HepG2 (cell line): Measurements from ENCODE around the gene MAPK12. TPM values are rescaled to one million over a fixed set of nuclear protein-coding genes. Genes with fewer than 3 reads are reported as not detected.

Experiments used
- ATF4 ChIP-seq, 2 experiments: fragments of 450-650 bp in 1 of 2; sonication (generic) in 1 of 2; formaldehyde crosslinking; IDR thresholded peaks; 2 replicates each; pipeline versions ENCODE4 v1.5.0 to v1.8.0; 2020 to 2022; ENCODE audit warnings: mild to moderate bottlenecking in 1 of 2, missing genetic modification reagents in 1 of 2
- ATF7-NPFF ChIP-seq: sonication (generic); formaldehyde crosslinking; IDR thresholded peaks from 2 replicates; pipeline ENCODE4 v1.8.1; 2023; ENCODE audit warnings: mild to moderate bottlenecking, low read depth, missing genetic modification reagents, moderate library complexity
- CAMTA2 ChIP-seq: sonication (generic); formaldehyde crosslinking; IDR thresholded peaks from 2 replicates; pipeline ENCODE4 v1.4.0; 2020; ENCODE audit warnings: mild to moderate bottlenecking, missing genetic modification reagents, borderline replicate concordance
- HNRNPLL ChIP-seq: fragments of 200-400 bp; formaldehyde crosslinking; IDR thresholded peaks from 2 replicates; pipeline ENCODE4 v1.6.1; 2017; ENCODE audit warnings: mild to moderate bottlenecking, low read depth, low read length; ENCODE audit not compliant: poor library complexity, severe bottlenecking
- KMT2B ChIP-seq: IDR thresholded peaks from 2 replicates; pipeline ENCODE4 v1.6.1; 2016; ENCODE audit warnings: missing genetic modification reagents, missing compliant biosample characterization
- LRRFIP1 ChIP-seq: sonication (generic); formaldehyde crosslinking; conservative IDR thresholded peaks from 2 replicates; pipeline ENCODE4 v1.4.0; 2020; ENCODE audit warnings: missing genetic modification reagents
- MIXL1 ChIP-seq: IDR thresholded peaks from 2 replicates; pipeline ENCODE4 v1.6.1; 2016
- RFXANK ChIP-seq: IDR thresholded peaks from 2 replicates; pipeline ENCODE4 v1.6.1; 2016
- SATB2 ChIP-seq: sonication (generic); formaldehyde crosslinking; IDR thresholded peaks from 2 replicates; pipeline ENCODE4 v1.5.0; 2020; ENCODE audit warnings: missing genetic modification reagents
- SIX4 ChIP-seq: sonication (generic); formaldehyde crosslinking; IDR thresholded peaks from 2 replicates; pipeline ENCODE4 v1.4.0; 2020; ENCODE audit warnings: missing genetic modification reagents
- SP140L ChIP-seq: sonication (generic); formaldehyde crosslinking; IDR thresholded peaks from 2 replicates; pipeline ENCODE4 v1.4.0; 2020; ENCODE audit warnings: missing genetic modification reagents, borderline replicate concordance
- SP2 ChIP-seq: sonication (generic); formaldehyde crosslinking; IDR thresholded peaks from 2 replicates; pipeline ENCODE4 v1.5.1; 2020; ENCODE audit warnings: mild to moderate bottlenecking, missing genetic modification reagents
- TFDP2 ChIP-seq: sonication (generic); formaldehyde crosslinking; IDR thresholded peaks from 2 replicates; pipeline ENCODE4 v1.4.0; 2020; ENCODE audit warnings: missing genetic modification reagents
- ZBTB1 ChIP-seq: sonication (generic); formaldehyde crosslinking; IDR thresholded peaks from 2 replicates; pipeline ENCODE4 v1.4.0; 2020; ENCODE audit warnings: missing genetic modification reagents, borderline replicate concordance
- ZBTB43 ChIP-seq: sonication (generic); formaldehyde crosslinking; conservative IDR thresholded peaks from 2 replicates; pipeline ENCODE4 v1.4.0; 2020; ENCODE audit warnings: missing genetic modification reagents
- ZNF225 ChIP-seq: sonication (generic); formaldehyde crosslinking; IDR thresholded peaks from 2 replicates; pipeline ENCODE4 v1.4.0; 2020; ENCODE audit warnings: mild to moderate bottlenecking, missing genetic modification reagents
- ZNF451 ChIP-seq: sonication (generic); formaldehyde crosslinking; IDR thresholded peaks from 2 replicates; pipeline ENCODE4 v1.5.0; 2020; ENCODE audit warnings: mild to moderate bottlenecking, missing genetic modification reagents
- ZNF644 ChIP-seq: IDR thresholded peaks from 2 replicates; pipeline ENCODE4 v1.6.1; 2016; ENCODE audit warnings: low read depth
- ZNF773 ChIP-seq: sonication (generic); formaldehyde crosslinking; IDR thresholded peaks from 2 replicates; pipeline ENCODE4 v1.4.0; 2020; ENCODE audit warnings: missing genetic modification reagents, borderline replicate concordance
- ZNF788 ChIP-seq: sonication (generic); formaldehyde crosslinking; IDR thresholded peaks from 2 replicates; pipeline ENCODE4 v1.5.0; 2020; ENCODE audit warnings: mild to moderate bottlenecking, missing genetic modification reagents, borderline replicate concordance
- ZNF841 ChIP-seq: sonication (generic); formaldehyde crosslinking; IDR thresholded peaks from 2 replicates; pipeline ENCODE4 v1.8.1; 2023; ENCODE audit warnings: missing genetic modification reagents, borderline replicate concordance
- polyA plus RNA-seq, 8 experiments: library from polyadenylated mRNA; depleted of rRNA in 3 of 8; stranded (reverse) in 7 of 8; unstranded in 1 of 8; fragments of >200 nt; fragmentation: Illumina TruSeq in 4 of 8; extraction: Trizol in 4 of 8; gene quantifications; 2 replicates each; pipeline versions ENCODE4 v1.2.1 to v1.2.3, GENCODE V29; 2011 to 2016; ENCODE audit warnings: low read depth in 4 of 8, missing spikeins in 1 of 8, mixed read lengths in 1 of 8; ENCODE audit not compliant: insufficient read depth in 1 of 8
- total RNA-seq, 5 experiments: library from RNA; depleted of rRNA; stranded (reverse); fragments of >200 nt; fragmentation: Illumina TruSeq; extraction: Trizol; gene quantifications; 2 replicates each; pipeline ENCODE4 v1.2.3, GENCODE V29; 2016; ENCODE audit warnings: low read depth in 1 of 5

MAPK12 gene
- total and polyA plus RNA-seq, 2 of the 13 experiments (the other 11 are each of a cell fraction or from before 2014, with no cell fraction given), result 22.2 to 23.3 TPM

- TF ChIP-seq ATF4 (CRISPR knock-in tag; IDR thresholded peaks at IDR 0.05), result no peak
- 0 out of 2 replicates have a peak, but pooled peaks have one; percentile 21 for TF ChIP-seq ZNF644 (CRISPR knock-in tag)
- TF ChIP-seq CAMTA2 (CRISPR knock-in tag), result 0 out of 2 replicates have a peak, but pooled peaks have one; percentile 78
- TF ChIP-seq LRRFIP1 (CRISPR knock-in tag), result 0 out of 2 replicates have a peak, but pooled peaks have one; percentile 84
- no peak for TF ChIP-seq HNRNPLL
- 0 out of 2 replicates have a peak, but pooled peaks have one; percentile 58 for TF ChIP-seq ZNF451 (CRISPR knock-in tag)
- TF ChIP-seq KMT2B (CRISPR knock-in tag), result peak; percentile 68
- TF ChIP-seq ZNF788, result no peak
- no peak for TF ChIP-seq ZNF841 (CRISPR knock-in tag)
- peak; percentile 70; the same call in 1 of the 2 replicates for TF ChIP-seq ZBTB1 (CRISPR knock-in tag)
- TF ChIP-seq SP2 (CRISPR knock-in tag), result no peak; the same call in none of the 2 replicates
- peak; percentile 24; the same call in 1 of the 2 replicates for TF ChIP-seq MIXL1
- TF ChIP-seq ATF7-NPFF (CRISPR knock-in tag), result peak; percentile 66; the same call in 1 of the 2 replicates
- no peak for TF ChIP-seq RFXANK (CRISPR knock-in tag)
- peak; percentile 82; the same call in 1 of the 2 replicates for TF ChIP-seq ZNF225 (CRISPR knock-in tag)
- TF ChIP-seq SATB2 (CRISPR knock-in tag), result peak; percentile 59; the same call in 1 of the 2 replicates
- TF ChIP-seq ZNF773 (CRISPR knock-in tag), result peak; percentile 94; the same call in 1 of the 2 replicates
- 0 out of 2 replicates have a peak, but pooled peaks have one; percentile 32 for TF ChIP-seq TFDP2 (CRISPR knock-in tag)
- TF ChIP-seq SP140L (CRISPR knock-in tag), result 0 out of 2 replicates have a peak, but pooled peaks have one; percentile 40
- peak; percentile 88 for TF ChIP-seq ZBTB43 (CRISPR knock-in tag)
- peak; percentile 50; the same call in 1 of the 2 replicates for TF ChIP-seq SIX4
Measured at GRCh38 chr22:50270666-50271394, 9.3 kb upstream of the MAPK12 start (continued).
